Liver (tissue), 9 donors: ENCODE results near the gene ZC3H12D. TPM values are rescaled to one million over a fixed set of nuclear protein-coding genes. Genes with fewer than 3 reads are reported as not detected.
A peak's percentile ranks its signal among the peaks of the same experiment; 100 is the strongest.

Experiments used
- DNase-seq: peaks from one replicate; pipeline ENCODE4 v3.0.0-alpha.2; 2017; ENCODE audit warnings: low spot score
- H3K27ac ChIP-seq, 2 donors: one replicate each; pipeline ENCODE4 v1.7.0; 2013; ENCODE audit warnings: inconsistent platforms in 2 of 2, low read length in 2 of 2, control low read depth in 1 of 2, low read depth in 1 of 2, mild to moderate bottlenecking in 1 of 2
- H3K27me3 ChIP-seq, 4 donors: one replicate each; pipeline versions ENCODE4 v1.6.1 to v1.7.0; 2013; ENCODE audit warnings: low read length in 3 of 4, inconsistent platforms in 1 of 4, mild to moderate bottlenecking in 1 of 4, moderate library complexity in 1 of 4; ENCODE audit not compliant: control insufficient read depth in 4 of 4, insufficient read depth in 4 of 4
- H3K36me3 ChIP-seq, 4 donors: one replicate each; pipeline versions ENCODE4 v1.6.1 to v1.7.0; 2013; ENCODE audit warnings: low read length in 3 of 4, mild to moderate bottlenecking in 3 of 4, low read depth in 1 of 4, moderate library complexity in 1 of 4; ENCODE audit not compliant: control insufficient read depth in 4 of 4, insufficient read depth in 3 of 4
- H3K4me1 ChIP-seq, 4 donors: one replicate each; pipeline versions ENCODE4 v1.6.1 to v1.7.0; 2013; ENCODE audit warnings: low read length in 3 of 4, mild to moderate bottlenecking in 3 of 4, moderate library complexity in 1 of 4; ENCODE audit not compliant: control insufficient read depth in 4 of 4, insufficient read depth in 4 of 4
- H3K4me3 ChIP-seq, 3 donors: one replicate each; pipeline versions ENCODE4 v1.6.1 to v1.7.0; 2013; ENCODE audit warnings: low read length in 3 of 3, control low read depth in 1 of 3, low read depth in 1 of 3, mild to moderate bottlenecking in 1 of 3
- H3K9ac ChIP-seq, 2 donors: one replicate each; pipeline ENCODE4 v1.7.0; 2013; ENCODE audit warnings: low read length in 2 of 2, mild to moderate bottlenecking in 2 of 2, moderate library complexity in 2 of 2, control low read depth in 1 of 2, low read depth in 1 of 2
- H3K9me3 ChIP-seq, 4 donors: one replicate each; pipeline versions ENCODE4 v1.6.1 to v1.7.0; 2013; ENCODE audit warnings: low read length in 3 of 4; ENCODE audit not compliant: control insufficient read depth in 4 of 4
- EGR1 ChIP-seq, 2 donors: IDR thresholded peaks; 2 replicates each; pipeline ENCODE4 v1.6.1; 2016 to 2018; ENCODE audit warnings: antibody characterized with exemption in 2 of 2, low read depth in 2 of 2
- FOXA2 ChIP-seq: IDR thresholded peaks from 2 replicates; pipeline ENCODE4 v1.6.1; 2016; ENCODE audit warnings: antibody characterized with exemption
- HNF4A ChIP-seq, 2 donors: conservative IDR thresholded peaks; 2 replicates each; pipeline ENCODE4 v1.6.1; 2016; ENCODE audit warnings: antibody characterized with exemption in 2 of 2, mild to moderate bottlenecking in 2 of 2
- HNF4G ChIP-seq: IDR thresholded peaks from 2 replicates; pipeline ENCODE4 v1.6.1; 2016; ENCODE audit warnings: antibody characterized with exemption
- JUND ChIP-seq, 2 donors: IDR thresholded peaks; 2 replicates each; pipeline ENCODE4 v1.6.1; 2016; ENCODE audit warnings: antibody characterized with exemption in 2 of 2
- NR2F2 ChIP-seq: IDR thresholded peaks from 2 replicates; pipeline ENCODE4 v1.6.1; 2016; ENCODE audit warnings: antibody characterized with exemption
- RAD21 ChIP-seq, 2 donors: IDR thresholded peaks; 2 replicates each; pipeline ENCODE4 v1.6.1; 2016; ENCODE audit warnings: antibody characterized with exemption in 2 of 2, mild to moderate bottlenecking in 2 of 2
- RXRA ChIP-seq, 2 donors: IDR thresholded peaks; 2 replicates each; pipeline ENCODE4 v1.6.1; 2017 to 2018; ENCODE audit warnings: antibody characterized with exemption in 2 of 2, mild to moderate bottlenecking in 1 of 2
- SP1 ChIP-seq: IDR thresholded peaks from 2 replicates; pipeline ENCODE4 v1.6.1; 2018; ENCODE audit warnings: antibody characterized with exemption, mild to moderate bottlenecking
- TAF1 ChIP-seq: conservative IDR thresholded peaks from 2 replicates; pipeline ENCODE4 v1.6.1; 2016; ENCODE audit warnings: antibody characterized with exemption, mild to moderate bottlenecking
- YY1 ChIP-seq: IDR thresholded peaks from 2 replicates; pipeline ENCODE4 v1.6.1; 2016; ENCODE audit warnings: antibody characterized with exemption, mild to moderate bottlenecking
- WGBS: extraction: QIAGEN DNeasy Blood & Tissue Kit; methylation state at CpG from one replicate; pipeline ENCODE4 v1.1.7; 2013; 5-methylcytosine and 5-hydroxymethylcytosine counted together
- polyA plus RNA-seq, 2 donors: library from polyadenylated mRNA; stranded (reverse) in 1 of 2; unstranded in 1 of 2; fragments of 200-250 nt in 1 of 2; fragments of >200 nt in 1 of 2; fragmentation: Nextera tagmentation in 1 of 2; extraction: Ambion mirVana in 1 of 2; gene quantifications; one replicate each; pipeline versions ENCODE4 v1.2.1 to v1.2.3, GENCODE V29; 2013 to 2015
- total RNA-seq, 2 donors: library from RNA; depleted of rRNA; stranded (reverse); fragments of >200 nt; gene quantifications; one replicate each; pipeline ENCODE4 v1.2.3, GENCODE V29; 2014
- TF ChIP-seq, protein P1 (sequence below): IDR thresholded peaks from 2 replicates; pipeline ENCODE4 v1.6.1; 2016; ENCODE audit warnings: antibody characterized with exemption
- TF ChIP-seq, protein P2 (sequence below): fragments of 150-350 bp; IDR thresholded peaks from 2 replicates; pipeline ENCODE4 v1.5.1; 2017; ENCODE audit warnings: improper control_type of control experiment, low read depth, low read length; ENCODE audit not compliant: missing input control
- TF ChIP-seq, protein P3 (sequence below): IDR thresholded peaks from 2 replicates; pipeline ENCODE4 v1.6.1; 2016; ENCODE audit warnings: antibody characterized with exemption
- TF ChIP-seq, protein P4 (sequence below): IDR thresholded peaks from 2 replicates; pipeline ENCODE4 v1.6.1; 2016; ENCODE audit warnings: antibody characterized with exemption, mild to moderate bottlenecking
- TF ChIP-seq, protein P5 (sequence below): IDR thresholded peaks from 2 replicates; pipeline ENCODE4 v1.6.1; 2016; ENCODE audit warnings: antibody characterized with exemption
- donor health status: healthy.
- donor health status: healthy.
- donor health status: healthy.
- donor health status: healthy.
- donor health status: healthy.

ZC3H12D gene
- 1 to 10 TPM; 1.4 TPM for total RNA-seq
- polyA plus RNA-seq: under 1 TPM; 0.07 to 0.27 TPM

DNA sequence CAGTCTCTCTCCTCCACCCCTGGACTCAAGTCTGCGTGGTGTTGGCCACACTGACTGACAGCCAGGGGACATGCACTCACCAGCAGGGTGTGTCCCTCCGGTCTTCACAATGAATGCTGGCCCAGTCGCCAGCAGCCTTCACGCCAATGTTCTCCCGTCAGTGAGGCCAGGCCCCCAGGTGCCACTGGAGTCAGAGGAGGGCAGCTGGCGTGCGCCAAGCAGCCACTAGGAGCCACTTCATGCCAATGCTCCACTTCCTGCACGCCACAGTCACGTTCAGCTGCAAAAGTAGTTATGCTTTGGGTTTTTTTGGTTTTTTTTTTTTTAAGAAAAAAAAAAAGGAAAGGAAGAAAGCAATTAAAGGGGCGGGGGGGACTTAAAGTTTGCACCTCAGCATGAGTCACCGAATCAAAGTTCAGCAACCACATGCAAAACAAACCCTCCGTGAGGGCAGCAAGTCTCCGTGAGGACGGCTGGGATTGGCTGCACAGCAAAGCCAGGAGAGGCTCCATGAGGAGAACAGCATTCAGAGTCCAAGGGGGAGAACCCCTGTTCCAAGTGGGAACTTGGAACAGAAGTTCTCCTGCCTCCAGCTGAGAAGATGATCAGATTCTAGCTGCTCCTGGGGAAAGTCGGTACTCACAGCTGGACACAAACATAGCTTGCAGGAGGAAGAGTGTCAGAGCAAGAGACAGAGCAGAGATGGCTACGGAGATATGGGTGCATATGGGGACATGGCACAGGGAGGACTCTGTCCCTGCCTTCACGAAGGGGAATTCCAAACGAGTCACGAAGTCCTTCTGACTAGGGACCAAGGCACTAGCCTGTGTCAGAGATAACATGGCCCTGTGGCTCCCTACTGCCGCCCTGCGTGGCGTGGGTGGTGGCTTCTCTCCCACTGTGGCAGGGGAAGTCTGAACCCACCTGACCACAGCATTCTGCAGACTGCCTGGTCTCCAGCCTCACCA, at the start of gene ZC3H12D:
Gene ZC3H12D, minus strand, starts transcription at position 282 of the 968 bp plus-strand sequence. CDS start 10,471 bp downstream, outside the sequence.
- TF ChIP-seq, protein P1, sequence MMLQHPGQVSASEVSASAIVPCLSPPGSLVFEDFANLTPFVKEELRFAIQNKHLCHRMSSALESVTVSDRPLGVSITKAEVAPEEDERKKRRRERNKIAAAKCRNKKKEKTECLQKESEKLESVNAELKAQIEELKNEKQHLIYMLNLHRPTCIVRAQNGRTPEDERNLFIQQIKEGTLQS: no peak
- TF ChIP-seq FOXA2 (no peak), RXRA (IDR thresholded peaks at IDR 0.05) (no peak), NR2F2 (no peak), TAF1 (no peak), HNF4A (conservative IDR thresholded peaks at IDR 0.05) (no peak), JUND (IDR thresholded peaks at IDR 0.05) (no peak), HNF4G (no peak), YY1 (no peak)
- TF ChIP-seq, protein P2, sequence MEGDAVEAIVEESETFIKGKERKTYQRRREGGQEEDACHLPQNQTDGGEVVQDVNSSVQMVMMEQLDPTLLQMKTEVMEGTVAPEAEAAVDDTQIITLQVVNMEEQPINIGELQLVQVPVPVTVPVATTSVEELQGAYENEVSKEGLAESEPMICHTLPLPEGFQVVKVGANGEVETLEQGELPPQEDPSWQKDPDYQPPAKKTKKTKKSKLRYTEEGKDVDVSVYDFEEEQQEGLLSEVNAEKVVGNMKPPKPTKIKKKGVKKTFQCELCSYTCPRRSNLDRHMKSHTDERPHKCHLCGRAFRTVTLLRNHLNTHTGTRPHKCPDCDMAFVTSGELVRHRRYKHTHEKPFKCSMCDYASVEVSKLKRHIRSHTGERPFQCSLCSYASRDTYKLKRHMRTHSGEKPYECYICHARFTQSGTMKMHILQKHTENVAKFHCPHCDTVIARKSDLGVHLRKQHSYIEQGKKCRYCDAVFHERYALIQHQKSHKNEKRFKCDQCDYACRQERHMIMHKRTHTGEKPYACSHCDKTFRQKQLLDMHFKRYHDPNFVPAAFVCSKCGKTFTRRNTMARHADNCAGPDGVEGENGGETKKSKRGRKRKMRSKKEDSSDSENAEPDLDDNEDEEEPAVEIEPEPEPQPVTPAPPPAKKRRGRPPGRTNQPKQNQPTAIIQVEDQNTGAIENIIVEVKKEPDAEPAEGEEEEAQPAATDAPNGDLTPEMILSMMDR: no peak
- TF ChIP-seq, protein P3, sequence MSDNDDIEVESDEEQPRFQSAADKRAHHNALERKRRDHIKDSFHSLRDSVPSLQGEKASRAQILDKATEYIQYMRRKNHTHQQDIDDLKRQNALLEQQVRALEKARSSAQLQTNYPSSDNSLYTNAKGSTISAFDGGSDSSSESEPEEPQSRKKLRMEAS: no peak
- H3K9ac ChIP-seq: no peak within 1 kb of the TSS
- no peaks in the 10 kb centered on the region for H3K36me3 ChIP-seq
- 61% methylated on average over 22 of the region's 22 CpGs for WGBS
- H3K9me3 ChIP-seq: no peaks in the 10 kb centered on the region
- no peak within 1 kb of the TSS for H3K4me3 ChIP-seq
- no peak for DNase-seq
- peaks cover 0 to 6% (median 0%) of the 10 kb centered on the region in 4 donors for H3K4me1 ChIP-seq
- no peaks in the 10 kb centered on the region for H3K27me3 ChIP-seq
- peak within 1 kb of the TSS; percentile 21 to 27 for H3K27ac ChIP-seq

DNA sequence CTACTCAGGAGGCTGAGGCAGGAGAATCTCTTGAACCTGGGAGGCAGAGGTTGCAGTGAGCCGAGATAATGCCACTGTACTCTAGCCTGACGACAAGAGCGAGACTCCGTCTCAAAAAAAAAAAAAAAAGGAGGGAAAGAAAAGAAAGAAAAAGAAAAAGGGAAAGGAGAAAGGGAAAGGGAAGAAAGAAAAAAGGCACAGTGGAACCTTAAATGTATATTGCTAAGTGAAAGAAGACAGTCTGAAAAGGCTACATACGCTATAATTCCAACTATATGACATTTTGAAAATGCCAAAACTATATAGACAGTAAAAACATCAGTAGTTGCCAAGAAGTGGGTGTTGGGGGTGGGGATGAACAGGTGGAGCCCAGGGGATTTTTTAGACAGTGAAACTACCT, 44.8 kb upstream of the ZC3H12D start:
- Histone ChIP-seq H3K36me3 (peaks cover 8 to 61% (median 59%) of the 10 kb centered on the region in 4 donors), H3K9ac (no peak overlapping the region), H3K27ac (no peak overlapping the region), H3K27me3 (no peaks in the 10 kb centered on the region), H3K4me3 (no peak overlapping the region), H3K9me3 (no peaks in the 10 kb centered on the region), H3K4me1 (peaks cover 0 to 2% (median 0%) of the 10 kb centered on the region in 4 donors)
- WGBS: 98% methylated on average over 5 of the region's 5 CpGs
- TF ChIP-seq FOXA2: no peak
- TF ChIP-seq, protein P3: no peak
- TF ChIP-seq, protein P4, sequence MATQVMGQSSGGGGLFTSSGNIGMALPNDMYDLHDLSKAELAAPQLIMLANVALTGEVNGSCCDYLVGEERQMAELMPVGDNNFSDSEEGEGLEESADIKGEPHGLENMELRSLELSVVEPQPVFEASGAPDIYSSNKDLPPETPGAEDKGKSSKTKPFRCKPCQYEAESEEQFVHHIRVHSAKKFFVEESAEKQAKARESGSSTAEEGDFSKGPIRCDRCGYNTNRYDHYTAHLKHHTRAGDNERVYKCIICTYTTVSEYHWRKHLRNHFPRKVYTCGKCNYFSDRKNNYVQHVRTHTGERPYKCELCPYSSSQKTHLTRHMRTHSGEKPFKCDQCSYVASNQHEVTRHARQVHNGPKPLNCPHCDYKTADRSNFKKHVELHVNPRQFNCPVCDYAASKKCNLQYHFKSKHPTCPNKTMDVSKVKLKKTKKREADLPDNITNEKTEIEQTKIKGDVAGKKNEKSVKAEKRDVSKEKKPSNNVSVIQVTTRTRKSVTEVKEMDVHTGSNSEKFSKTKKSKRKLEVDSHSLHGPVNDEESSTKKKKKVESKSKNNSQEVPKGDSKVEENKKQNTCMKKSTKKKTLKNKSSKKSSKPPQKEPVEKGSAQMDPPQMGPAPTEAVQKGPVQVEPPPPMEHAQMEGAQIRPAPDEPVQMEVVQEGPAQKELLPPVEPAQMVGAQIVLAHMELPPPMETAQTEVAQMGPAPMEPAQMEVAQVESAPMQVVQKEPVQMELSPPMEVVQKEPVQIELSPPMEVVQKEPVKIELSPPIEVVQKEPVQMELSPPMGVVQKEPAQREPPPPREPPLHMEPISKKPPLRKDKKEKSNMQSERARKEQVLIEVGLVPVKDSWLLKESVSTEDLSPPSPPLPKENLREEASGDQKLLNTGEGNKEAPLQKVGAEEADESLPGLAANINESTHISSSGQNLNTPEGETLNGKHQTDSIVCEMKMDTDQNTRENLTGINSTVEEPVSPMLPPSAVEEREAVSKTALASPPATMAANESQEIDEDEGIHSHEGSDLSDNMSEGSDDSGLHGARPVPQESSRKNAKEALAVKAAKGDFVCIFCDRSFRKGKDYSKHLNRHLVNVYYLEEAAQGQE: no peak
- TF ChIP-seq HNF4A (conservative IDR thresholded peaks at IDR 0.05): no peak
- no peak for TF ChIP-seq YY1
- TF ChIP-seq SP1: no peak
- no peak for TF ChIP-seq NR2F2
- no peak for TF ChIP-seq TAF1
- no peak for TF ChIP-seq JUND (IDR thresholded peaks at IDR 0.05)
- TF ChIP-seq, protein P5, sequence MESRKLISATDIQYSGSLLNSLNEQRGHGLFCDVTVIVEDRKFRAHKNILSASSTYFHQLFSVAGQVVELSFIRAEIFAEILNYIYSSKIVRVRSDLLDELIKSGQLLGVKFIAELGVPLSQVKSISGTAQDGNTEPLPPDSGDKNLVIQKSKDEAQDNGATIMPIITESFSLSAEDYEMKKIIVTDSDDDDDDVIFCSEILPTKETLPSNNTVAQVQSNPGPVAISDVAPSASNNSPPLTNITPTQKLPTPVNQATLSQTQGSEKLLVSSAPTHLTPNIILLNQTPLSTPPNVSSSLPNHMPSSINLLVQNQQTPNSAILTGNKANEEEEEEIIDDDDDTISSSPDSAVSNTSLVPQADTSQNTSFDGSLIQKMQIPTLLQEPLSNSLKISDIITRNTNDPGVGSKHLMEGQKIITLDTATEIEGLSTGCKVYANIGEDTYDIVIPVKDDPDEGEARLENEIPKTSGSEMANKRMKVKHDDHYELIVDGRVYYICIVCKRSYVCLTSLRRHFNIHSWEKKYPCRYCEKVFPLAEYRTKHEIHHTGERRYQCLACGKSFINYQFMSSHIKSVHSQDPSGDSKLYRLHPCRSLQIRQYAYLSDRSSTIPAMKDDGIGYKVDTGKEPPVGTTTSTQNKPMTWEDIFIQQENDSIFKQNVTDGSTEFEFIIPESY: no peak
- TF ChIP-seq, protein P1: no peak
- no peak for TF ChIP-seq RXRA (IDR thresholded peaks at IDR 0.05)
- TF ChIP-seq, protein P2: no peak
- TF ChIP-seq RAD21 (IDR thresholded peaks at IDR 0.05): no peak
- no peak for TF ChIP-seq EGR1 (IDR thresholded peaks at IDR 0.05; ENCODE audit: low read depth in 2 of 2)
- no peak for DNase-seq
